HepG2 (cell line): Measurements from ENCODE around the gene C20orf204. TPM values are rescaled to one million over a fixed set of nuclear protein-coding genes. Genes with fewer than 3 reads are reported as not detected.

Experiments used
- AGO1 ChIP-seq: fragments of 200-400 bp; formaldehyde crosslinking; IDR thresholded peaks from 2 replicates; pipeline ENCODE4 v1.6.1; 2017; ENCODE audit warnings: mild to moderate bottlenecking, low read depth, low read length, moderate library complexity; ENCODE audit not compliant: poor library complexity, severe bottlenecking
- AGO2 ChIP-seq: fragments of 200-400 bp; formaldehyde crosslinking; optimal IDR thresholded peaks from 2 replicates; pipeline ENCODE3; 2017; ENCODE audit warnings: mild to moderate bottlenecking, low read depth, low read length, moderate library complexity
- CAMTA2 ChIP-seq: sonication (generic); formaldehyde crosslinking; IDR thresholded peaks from 2 replicates; pipeline ENCODE4 v1.4.0; 2020; ENCODE audit warnings: mild to moderate bottlenecking, missing genetic modification reagents, borderline replicate concordance
- EEA1 ChIP-seq: sonication (generic); formaldehyde crosslinking; IDR thresholded peaks from 2 replicates; pipeline ENCODE4 v1.5.1; 2020; ENCODE audit warnings: mild to moderate bottlenecking, missing genetic modification reagents, borderline replicate concordance
- KDM6A ChIP-seq: IDR thresholded peaks from 2 replicates; pipeline ENCODE4 v1.6.1; 2016; ENCODE audit warnings: low read depth
- KLF13 ChIP-seq: sonication (generic); formaldehyde crosslinking; IDR thresholded peaks from 2 replicates; pipeline ENCODE4 v1.4.0; 2020; ENCODE audit warnings: mild to moderate bottlenecking, missing genetic modification reagents
- KMT2A ChIP-seq: sonication (generic); formaldehyde crosslinking; IDR thresholded peaks from 2 replicates; pipeline ENCODE4 v1.4.0; 2020; ENCODE audit warnings: missing genetic modification reagents
- NCOR1 ChIP-seq: fragments of 200-600 bp; sonication (generic); IDR thresholded peaks from 2 replicates; pipeline ENCODE4 v1.7.0; 2017; ENCODE audit warnings: antibody characterized with exemption, low read length, borderline replicate concordance
- NFKB2 ChIP-seq: sonication (generic); formaldehyde crosslinking; IDR thresholded peaks from 2 replicates; pipeline ENCODE4 v1.4.0; 2020; ENCODE audit warnings: missing genetic modification reagents, borderline replicate concordance
- RARA ChIP-seq: IDR thresholded peaks from 2 replicates; pipeline ENCODE4 v1.6.1; 2016; ENCODE audit warnings: missing genetic modification reagents, missing compliant biosample characterization
- SP2 ChIP-seq: sonication (generic); formaldehyde crosslinking; IDR thresholded peaks from 2 replicates; pipeline ENCODE4 v1.5.1; 2020; ENCODE audit warnings: mild to moderate bottlenecking, missing genetic modification reagents
- ZFP62 ChIP-seq: sonication (generic); formaldehyde crosslinking; IDR thresholded peaks from 2 replicates; pipeline ENCODE4 v1.4.0; 2020; ENCODE audit warnings: missing genetic modification reagents
- ZNF12 ChIP-seq: sonication (generic); formaldehyde crosslinking; IDR thresholded peaks from 2 replicates; pipeline ENCODE4 v1.5.0; 2020; ENCODE audit warnings: missing genetic modification reagents
- ZNF17 ChIP-seq: sonication (generic); formaldehyde crosslinking; IDR thresholded peaks from 2 replicates; pipeline ENCODE4 v1.5.0; 2020; ENCODE audit warnings: mild to moderate bottlenecking, missing genetic modification reagents
- ZNF335 ChIP-seq: sonication (generic); formaldehyde crosslinking; IDR thresholded peaks from 2 replicates; pipeline ENCODE4 v1.4.0; 2020; ENCODE audit warnings: missing genetic modification reagents
- ZNF382 ChIP-seq: sonication (generic); formaldehyde crosslinking; IDR thresholded peaks from 2 replicates; pipeline ENCODE4 v1.5.0; 2020; ENCODE audit warnings: missing genetic modification reagents, mild to moderate bottlenecking, borderline replicate concordance
- ZNF572 ChIP-seq: sonication (generic); formaldehyde crosslinking; IDR thresholded peaks from 2 replicates; pipeline ENCODE4 v1.5.1; 2020; ENCODE audit warnings: mild to moderate bottlenecking, missing genetic modification reagents
- ZNF607 ChIP-seq: sonication (generic); formaldehyde crosslinking; IDR thresholded peaks from 2 replicates; pipeline ENCODE4 v1.5.1; 2020; ENCODE audit warnings: missing genetic modification reagents, mild to moderate bottlenecking, borderline replicate concordance
- ZNF768 ChIP-seq: sonication (generic); formaldehyde crosslinking; IDR thresholded peaks from 2 replicates; pipeline ENCODE4 v1.4.0; 2020; ENCODE audit warnings: missing genetic modification reagents
- ZSCAN25 ChIP-seq: sonication (generic); formaldehyde crosslinking; IDR thresholded peaks from 2 replicates; pipeline ENCODE4 v1.8.0; 2022; ENCODE audit warnings: mild to moderate bottlenecking, missing genetic modification reagents
- polyA plus RNA-seq, 8 experiments: library from polyadenylated mRNA; depleted of rRNA in 3 of 8; stranded (reverse) in 7 of 8; unstranded in 1 of 8; fragments of >200 nt; fragmentation: Illumina TruSeq in 4 of 8; extraction: Trizol in 4 of 8; gene quantifications; 2 replicates each; pipeline versions ENCODE4 v1.2.1 to v1.2.3, GENCODE V29; 2011 to 2016; ENCODE audit warnings: low read depth in 4 of 8, missing spikeins in 1 of 8, mixed read lengths in 1 of 8; ENCODE audit not compliant: insufficient read depth in 1 of 8
- total RNA-seq, 5 experiments: library from RNA; depleted of rRNA; stranded (reverse); fragments of >200 nt; fragmentation: Illumina TruSeq; extraction: Trizol; gene quantifications; 2 replicates each; pipeline ENCODE4 v1.2.3, GENCODE V29; 2016; ENCODE audit warnings: low read depth in 1 of 5
- TF ChIP-seq, protein P1 (sequence below): sonication (generic); formaldehyde crosslinking; IDR thresholded peaks from 2 replicates; pipeline ENCODE4 v1.9.0; 2022; ENCODE audit warnings: missing genetic modification reagents, mild to moderate bottlenecking, borderline replicate concordance
- TF ChIP-seq, protein P2 (sequence below): sonication (generic); formaldehyde crosslinking; IDR thresholded peaks from 2 replicates; pipeline ENCODE4 v1.8.0; 2022; ENCODE audit warnings: missing genetic modification reagents, mild to moderate bottlenecking, borderline replicate concordance
- TF ChIP-seq, protein P3 (sequence below): IDR thresholded peaks from 2 replicates; pipeline ENCODE4 v1.6.1; 2012; ENCODE audit warnings: inconsistent platforms
- TF ChIP-seq, protein P4 (sequence below): sonication (generic); formaldehyde crosslinking; IDR thresholded peaks from 2 replicates; pipeline ENCODE4 v1.8.0; 2022; ENCODE audit warnings: mild to moderate bottlenecking, missing genetic modification reagents, moderate library complexity
- TF ChIP-seq, protein P5 (sequence below): sonication (generic); formaldehyde crosslinking; IDR thresholded peaks from 2 replicates; pipeline ENCODE4 v1.4.0; 2020; ENCODE audit warnings: missing genetic modification reagents, borderline replicate concordance

The C20orf204 gene
- total and polyA plus RNA-seq, 2 of the 13 experiments (the other 11 are each of a cell fraction or from before 2014, with no cell fraction given): 22.1 to 80.0 TPM

DNA sequence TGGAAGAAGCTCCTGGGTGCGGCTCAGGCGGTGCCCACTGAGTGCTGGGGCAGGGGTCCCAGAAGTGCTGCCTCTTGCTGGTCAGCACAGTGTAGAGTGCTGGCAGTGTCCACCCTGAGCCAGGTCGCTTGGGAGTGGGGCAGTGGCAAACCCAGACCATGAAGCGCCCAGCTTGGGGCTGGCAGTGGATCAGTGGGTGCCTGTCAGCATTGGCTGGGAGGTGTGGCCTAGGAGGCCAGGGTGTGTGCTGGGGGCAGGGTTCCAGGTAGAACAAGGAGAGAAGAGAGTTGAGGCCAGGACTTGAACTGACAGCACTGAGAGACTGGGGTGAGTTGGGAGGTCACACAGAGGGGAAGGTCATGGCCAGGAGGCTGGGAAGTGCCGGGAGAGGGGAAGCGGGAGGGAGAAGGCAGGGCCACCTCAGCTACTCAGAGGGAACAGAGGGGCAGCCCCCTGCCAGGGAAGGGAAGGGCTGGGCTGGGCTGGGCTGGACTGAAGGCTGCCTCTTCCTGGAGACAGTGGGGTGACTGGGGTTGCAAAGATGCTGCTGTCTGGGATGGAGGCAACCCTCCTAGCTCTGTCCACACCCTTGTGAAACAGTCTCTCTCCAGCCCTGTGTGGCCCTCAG, 31.1 kb downstream of the C20orf204 start (continued):
- peak; percentile 26; the same call in 1 of the 2 replicates for TF ChIP-seq SP2 (CRISPR knock-in tag)
- TF ChIP-seq ZNF768: 0 out of 2 replicates have a peak, but pooled peaks have one; percentile 14
- TF ChIP-seq KDM6A: no peak
- TF ChIP-seq ZNF12 (CRISPR knock-in tag): no peak
- TF ChIP-seq NCOR1: no peak
- TF ChIP-seq NFKB2 (CRISPR knock-in tag): 0 out of 2 replicates have a peak, but pooled peaks have one; percentile 31
- no peak for TF ChIP-seq ZNF17 (CRISPR knock-in tag)
- TF ChIP-seq, protein P1, sequence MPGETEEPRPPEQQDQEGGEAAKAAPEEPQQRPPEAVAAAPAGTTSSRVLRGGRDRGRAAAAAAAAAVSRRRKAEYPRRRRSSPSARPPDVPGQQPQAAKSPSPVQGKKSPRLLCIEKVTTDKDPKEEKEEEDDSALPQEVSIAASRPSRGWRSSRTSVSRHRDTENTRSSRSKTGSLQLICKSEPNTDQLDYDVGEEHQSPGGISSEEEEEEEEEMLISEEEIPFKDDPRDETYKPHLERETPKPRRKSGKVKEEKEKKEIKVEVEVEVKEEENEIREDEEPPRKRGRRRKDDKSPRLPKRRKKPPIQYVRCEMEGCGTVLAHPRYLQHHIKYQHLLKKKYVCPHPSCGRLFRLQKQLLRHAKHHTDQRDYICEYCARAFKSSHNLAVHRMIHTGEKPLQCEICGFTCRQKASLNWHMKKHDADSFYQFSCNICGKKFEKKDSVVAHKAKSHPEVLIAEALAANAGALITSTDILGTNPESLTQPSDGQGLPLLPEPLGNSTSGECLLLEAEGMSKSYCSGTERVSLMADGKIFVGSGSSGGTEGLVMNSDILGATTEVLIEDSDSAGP: peak; percentile 37; the same call in 1 of the 2 replicates
- TF ChIP-seq, protein P2, sequence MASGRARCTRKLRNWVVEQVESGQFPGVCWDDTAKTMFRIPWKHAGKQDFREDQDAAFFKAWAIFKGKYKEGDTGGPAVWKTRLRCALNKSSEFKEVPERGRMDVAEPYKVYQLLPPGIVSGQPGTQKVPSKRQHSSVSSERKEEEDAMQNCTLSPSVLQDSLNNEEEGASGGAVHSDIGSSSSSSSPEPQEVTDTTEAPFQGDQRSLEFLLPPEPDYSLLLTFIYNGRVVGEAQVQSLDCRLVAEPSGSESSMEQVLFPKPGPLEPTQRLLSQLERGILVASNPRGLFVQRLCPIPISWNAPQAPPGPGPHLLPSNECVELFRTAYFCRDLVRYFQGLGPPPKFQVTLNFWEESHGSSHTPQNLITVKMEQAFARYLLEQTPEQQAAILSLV: 0 out of 2 replicates have a peak, but pooled peaks have one; percentile 27
- TF ChIP-seq, protein P3, sequence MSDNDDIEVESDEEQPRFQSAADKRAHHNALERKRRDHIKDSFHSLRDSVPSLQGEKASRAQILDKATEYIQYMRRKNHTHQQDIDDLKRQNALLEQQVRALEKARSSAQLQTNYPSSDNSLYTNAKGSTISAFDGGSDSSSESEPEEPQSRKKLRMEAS: 0 out of 2 replicates have a peak, but pooled peaks have one; percentile 22
- 0 out of 2 replicates have a peak, but pooled peaks have one; percentile 36 for TF ChIP-seq EEA1 (CRISPR knock-in tag)
- TF ChIP-seq RARA (CRISPR knock-in tag): peak; percentile 60
- no peak for TF ChIP-seq CAMTA2 (CRISPR knock-in tag)
- no peak for TF ChIP-seq ZFP62
- TF ChIP-seq, protein P4, sequence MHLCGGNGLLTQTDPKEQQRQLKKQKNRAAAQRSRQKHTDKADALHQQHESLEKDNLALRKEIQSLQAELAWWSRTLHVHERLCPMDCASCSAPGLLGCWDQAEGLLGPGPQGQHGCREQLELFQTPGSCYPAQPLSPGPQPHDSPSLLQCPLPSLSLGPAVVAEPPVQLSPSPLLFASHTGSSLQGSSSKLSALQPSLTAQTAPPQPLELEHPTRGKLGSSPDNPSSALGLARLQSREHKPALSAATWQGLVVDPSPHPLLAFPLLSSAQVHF: 0 out of 2 replicates have a peak, but pooled peaks have one; percentile 2
- TF ChIP-seq KLF13 (CRISPR knock-in tag): 0 out of 2 replicates have a peak, but pooled peaks have one; percentile 24
- TF ChIP-seq, protein P5, sequence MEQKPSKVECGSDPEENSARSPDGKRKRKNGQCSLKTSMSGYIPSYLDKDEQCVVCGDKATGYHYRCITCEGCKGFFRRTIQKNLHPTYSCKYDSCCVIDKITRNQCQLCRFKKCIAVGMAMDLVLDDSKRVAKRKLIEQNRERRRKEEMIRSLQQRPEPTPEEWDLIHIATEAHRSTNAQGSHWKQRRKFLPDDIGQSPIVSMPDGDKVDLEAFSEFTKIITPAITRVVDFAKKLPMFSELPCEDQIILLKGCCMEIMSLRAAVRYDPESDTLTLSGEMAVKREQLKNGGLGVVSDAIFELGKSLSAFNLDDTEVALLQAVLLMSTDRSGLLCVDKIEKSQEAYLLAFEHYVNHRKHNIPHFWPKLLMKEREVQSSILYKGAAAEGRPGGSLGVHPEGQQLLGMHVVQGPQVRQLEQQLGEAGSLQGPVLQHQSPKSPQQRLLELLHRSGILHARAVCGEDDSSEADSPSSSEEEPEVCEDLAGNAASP (CRISPR knock-in tag): no peak
- TF ChIP-seq ZNF335: no peak
- TF ChIP-seq ZNF572 (CRISPR knock-in tag): peak; percentile 25; the same call in 1 of the 2 replicates
- peak; percentile 23 for TF ChIP-seq AGO2
- TF ChIP-seq ZNF607 (CRISPR knock-in tag): 0 out of 2 replicates have a peak, but pooled peaks have one; percentile 44
- TF ChIP-seq ZNF382 (CRISPR knock-in tag): no peak
- TF ChIP-seq ZSCAN25 (CRISPR knock-in tag): peak; percentile 36; the same call in 1 of the 2 replicates
- TF ChIP-seq KMT2A (CRISPR knock-in tag): no peak
- TF ChIP-seq AGO1: peak; percentile 64
